ENCODE data around the gene TOMM7.

DNA sequence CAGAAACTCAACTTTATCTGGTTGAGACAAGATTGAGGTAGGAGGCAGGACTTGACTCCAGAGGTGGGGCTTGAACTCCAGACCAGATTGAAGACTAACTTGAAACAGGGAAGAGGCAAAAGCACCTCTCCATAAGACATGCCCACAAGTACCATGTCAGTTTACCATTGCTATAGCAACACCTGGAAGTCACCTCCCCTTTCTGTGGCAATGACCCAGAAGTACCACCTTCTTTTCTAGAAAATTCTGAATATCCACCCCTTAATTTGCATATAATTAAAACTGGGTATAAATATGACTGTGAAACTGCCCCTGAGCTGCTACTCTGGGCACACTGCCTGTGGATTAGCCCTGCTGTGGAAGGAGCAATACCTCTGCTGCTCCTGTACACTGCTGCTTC is 4.9 kb upstream of the TOMM7 start:
- TF ChIP-seq, protein P1, sequence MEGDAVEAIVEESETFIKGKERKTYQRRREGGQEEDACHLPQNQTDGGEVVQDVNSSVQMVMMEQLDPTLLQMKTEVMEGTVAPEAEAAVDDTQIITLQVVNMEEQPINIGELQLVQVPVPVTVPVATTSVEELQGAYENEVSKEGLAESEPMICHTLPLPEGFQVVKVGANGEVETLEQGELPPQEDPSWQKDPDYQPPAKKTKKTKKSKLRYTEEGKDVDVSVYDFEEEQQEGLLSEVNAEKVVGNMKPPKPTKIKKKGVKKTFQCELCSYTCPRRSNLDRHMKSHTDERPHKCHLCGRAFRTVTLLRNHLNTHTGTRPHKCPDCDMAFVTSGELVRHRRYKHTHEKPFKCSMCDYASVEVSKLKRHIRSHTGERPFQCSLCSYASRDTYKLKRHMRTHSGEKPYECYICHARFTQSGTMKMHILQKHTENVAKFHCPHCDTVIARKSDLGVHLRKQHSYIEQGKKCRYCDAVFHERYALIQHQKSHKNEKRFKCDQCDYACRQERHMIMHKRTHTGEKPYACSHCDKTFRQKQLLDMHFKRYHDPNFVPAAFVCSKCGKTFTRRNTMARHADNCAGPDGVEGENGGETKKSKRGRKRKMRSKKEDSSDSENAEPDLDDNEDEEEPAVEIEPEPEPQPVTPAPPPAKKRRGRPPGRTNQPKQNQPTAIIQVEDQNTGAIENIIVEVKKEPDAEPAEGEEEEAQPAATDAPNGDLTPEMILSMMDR (IDR thresholded peaks at IDR 0.05): no peak
- no peak for TF ChIP-seq POLR2A (IDR thresholded peaks at IDR 0.05)
